ENCODE results near the gene SERF2.

Gene SERF2

DNA sequence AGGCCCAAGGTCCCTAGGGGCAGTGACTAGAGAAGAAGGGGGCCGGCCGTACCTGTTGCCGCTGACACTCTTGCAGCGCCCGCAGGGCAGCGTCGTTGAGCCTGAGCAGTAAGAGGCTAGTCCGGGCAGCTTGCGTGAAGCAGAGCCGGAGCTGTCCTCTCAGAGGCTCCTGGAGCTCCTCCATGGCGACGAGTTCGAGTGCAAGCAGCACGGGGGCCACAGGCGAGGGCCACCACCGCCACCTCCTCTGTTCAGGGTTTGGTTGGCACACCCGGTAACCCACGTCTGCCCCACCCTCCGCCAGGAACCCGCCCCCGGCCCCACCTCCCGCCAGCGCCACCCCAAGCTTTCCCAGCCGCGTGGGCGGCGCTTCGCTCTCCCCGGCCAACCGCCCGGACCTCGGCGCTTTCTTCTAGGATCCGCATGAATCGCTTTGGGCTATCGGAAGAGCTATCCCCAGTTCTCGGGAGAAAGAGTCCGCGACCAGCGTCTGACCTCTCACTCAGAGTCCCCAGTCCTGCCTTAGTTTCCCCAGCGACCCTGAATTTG is 15.3 kb upstream of the SERF2 start, which contains the start of gene ELL3:
ELL3 (minus strand) TSS at position 249 of the 549 bp plus-strand sequence; CDS start at position 184, 65 bp downstream.
- Mint-ChIP-seq H3K4me1 (ENCODE audit: low read depth) (peaks cover 20% of the 10 kb centered on the region), H3K4me3 (peak within 1 kb of the TSS; percentile 87), H3K36me3 (peaks cover 4% of the 10 kb centered on the region), H3K27me3 (no peaks in the 10 kb centered on the region), H3K9me3 (ENCODE audit: low read depth) (no peaks in the 10 kb centered on the region), H3K27ac (peak within 1 kb of the TSS; percentile 89)

DNA sequence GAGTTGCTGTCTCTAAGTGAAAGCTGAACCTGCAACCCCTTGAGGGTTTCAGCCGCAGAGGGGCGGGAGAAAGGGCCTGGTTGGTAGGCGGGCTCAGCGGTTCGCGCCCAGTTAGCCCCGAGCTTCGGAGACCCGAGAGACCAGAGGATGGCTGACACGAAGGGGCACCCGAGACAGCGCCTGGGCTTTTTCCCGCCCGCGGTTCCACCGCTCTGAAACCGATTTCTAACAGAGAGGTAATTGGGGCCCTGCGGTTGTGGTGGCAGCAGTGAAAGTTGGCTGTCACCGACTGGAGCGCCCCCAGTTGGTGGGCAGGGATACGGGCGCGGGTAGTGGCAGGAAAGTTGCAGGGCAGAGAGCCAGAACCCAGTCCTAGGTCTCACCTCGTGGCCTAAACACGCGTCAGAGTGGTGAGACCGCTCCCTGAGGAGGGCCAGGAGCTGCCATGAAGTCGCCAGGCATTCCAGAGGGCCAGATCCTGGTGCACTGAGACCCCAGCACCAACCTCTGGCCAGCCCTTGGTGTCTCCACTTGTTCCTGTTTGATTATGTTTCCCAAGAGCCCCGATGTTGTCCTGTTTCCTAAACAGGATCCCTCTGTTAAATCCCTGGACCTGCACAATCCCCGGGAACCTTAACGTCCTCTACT is 14.7 kb upstream of the SERF2 start:
- H3K4me1 Mint-ChIP-seq (ENCODE audit: low read depth) = peaks cover 20% of the 10 kb centered on the region
- H3K36me3 Mint-ChIP-seq = peaks cover 4% of the 10 kb centered on the region
- H3K27ac Mint-ChIP-seq = peak overlapping the region; percentile 89
- peak overlapping the region; percentile 87 for H3K4me3 Mint-ChIP-seq
- no peaks in the 10 kb centered on the region for H3K27me3 Mint-ChIP-seq
- no peaks in the 10 kb centered on the region for H3K9me3 Mint-ChIP-seq (ENCODE audit: low read depth)

- H3K27me3 Mint-ChIP-seq = no peaks in the 10 kb centered on the region
- peak overlapping the region; percentile 46 for H3K27ac Mint-ChIP-seq
- H3K4me3 Mint-ChIP-seq = no peak overlapping the region
- peaks cover 4% of the 10 kb centered on the region for H3K36me3 Mint-ChIP-seq
- H3K4me1 Mint-ChIP-seq (ENCODE audit: low read depth) = peaks cover 20% of the 10 kb centered on the region
- no peaks in the 10 kb centered on the region for H3K9me3 Mint-ChIP-seq (ENCODE audit: low read depth)
Measured at GRCh38 chr15:43779016-43779415, 13.1 kb upstream of the SERF2 start.

DNA sequence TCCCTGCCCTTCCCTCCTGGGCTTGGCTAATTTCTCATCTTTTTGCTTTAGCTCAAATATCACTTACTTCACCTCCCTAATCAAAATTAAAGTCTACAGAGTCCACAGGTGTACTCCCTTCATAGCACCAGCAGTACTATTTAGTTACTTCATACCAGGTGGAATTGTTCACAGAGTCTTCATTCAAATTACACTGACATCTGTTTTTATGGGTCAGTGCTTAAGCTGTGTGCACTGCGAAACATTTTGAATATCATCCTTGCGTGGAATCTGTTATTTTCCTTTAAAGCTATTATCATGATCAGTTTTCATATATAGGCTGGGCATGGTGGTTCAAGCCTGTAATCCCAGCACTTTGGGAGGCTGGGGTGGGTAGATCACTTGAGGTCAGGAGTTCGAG is 2.7 kb upstream of the SERF2 start:
- H3K27ac Mint-ChIP-seq = no peak overlapping the region
- no peaks in the 10 kb centered on the region for H3K9me3 Mint-ChIP-seq (ENCODE audit: low read depth)

GRCh38 chr15:43792761-43793476 is 799 bp downstream of the SERF2 start:
- H3K9me3 Mint-ChIP-seq (ENCODE audit: low read depth) = no peaks in the 10 kb centered on the region
- peaks cover 38% of the 10 kb centered on the region for H3K4me1 Mint-ChIP-seq (ENCODE audit: low read depth)
- peaks cover 12% of the 10 kb centered on the region for H3K36me3 Mint-ChIP-seq
- peak overlapping the region; percentile 93 for H3K4me3 Mint-ChIP-seq
- peak overlapping the region; percentile 94 for H3K27ac Mint-ChIP-seq
- H3K27me3 Mint-ChIP-seq = no peaks in the 10 kb centered on the region

More for the DNA sequence above, 2.7 kb upstream of the SERF2 start:
- Mint-ChIP-seq H3K4me3 (no peak overlapping the region), H3K4me1 (ENCODE audit: low read depth) (peaks cover 18% of the 10 kb centered on the region), H3K36me3 (peaks cover 8% of the 10 kb centered on the region), H3K27me3 (no peaks in the 10 kb centered on the region)

DNA sequence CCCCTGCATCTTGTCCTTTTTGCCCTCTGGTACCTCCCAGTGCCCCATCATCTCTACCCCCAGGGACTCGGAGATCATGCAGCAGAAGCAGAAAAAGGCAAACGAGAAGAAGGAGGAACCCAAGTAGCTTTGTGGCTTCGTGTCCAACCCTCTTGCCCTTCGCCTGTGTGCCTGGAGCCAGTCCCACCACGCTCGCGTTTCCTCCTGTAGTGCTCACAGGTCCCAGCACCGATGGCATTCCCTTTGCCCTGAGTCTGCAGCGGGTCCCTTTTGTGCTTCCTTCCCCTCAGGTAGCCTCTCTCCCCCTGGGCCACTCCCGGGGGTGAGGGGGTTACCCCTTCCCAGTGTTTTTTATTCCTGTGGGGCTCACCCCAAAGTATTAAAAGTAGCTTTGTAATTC is 1.5 kb downstream of the SERF2 start:
- no peaks in the 10 kb centered on the region for H3K27me3 Mint-ChIP-seq
- peak overlapping the region; percentile 94 for H3K27ac Mint-ChIP-seq
- H3K4me1 Mint-ChIP-seq (ENCODE audit: low read depth) = peaks cover 44% of the 10 kb centered on the region
- peak overlapping the region; percentile 93 for H3K4me3 Mint-ChIP-seq
- H3K36me3 Mint-ChIP-seq = peaks cover 14% of the 10 kb centered on the region
- H3K9me3 Mint-ChIP-seq (ENCODE audit: low read depth) = no peaks in the 10 kb centered on the region

DNA sequence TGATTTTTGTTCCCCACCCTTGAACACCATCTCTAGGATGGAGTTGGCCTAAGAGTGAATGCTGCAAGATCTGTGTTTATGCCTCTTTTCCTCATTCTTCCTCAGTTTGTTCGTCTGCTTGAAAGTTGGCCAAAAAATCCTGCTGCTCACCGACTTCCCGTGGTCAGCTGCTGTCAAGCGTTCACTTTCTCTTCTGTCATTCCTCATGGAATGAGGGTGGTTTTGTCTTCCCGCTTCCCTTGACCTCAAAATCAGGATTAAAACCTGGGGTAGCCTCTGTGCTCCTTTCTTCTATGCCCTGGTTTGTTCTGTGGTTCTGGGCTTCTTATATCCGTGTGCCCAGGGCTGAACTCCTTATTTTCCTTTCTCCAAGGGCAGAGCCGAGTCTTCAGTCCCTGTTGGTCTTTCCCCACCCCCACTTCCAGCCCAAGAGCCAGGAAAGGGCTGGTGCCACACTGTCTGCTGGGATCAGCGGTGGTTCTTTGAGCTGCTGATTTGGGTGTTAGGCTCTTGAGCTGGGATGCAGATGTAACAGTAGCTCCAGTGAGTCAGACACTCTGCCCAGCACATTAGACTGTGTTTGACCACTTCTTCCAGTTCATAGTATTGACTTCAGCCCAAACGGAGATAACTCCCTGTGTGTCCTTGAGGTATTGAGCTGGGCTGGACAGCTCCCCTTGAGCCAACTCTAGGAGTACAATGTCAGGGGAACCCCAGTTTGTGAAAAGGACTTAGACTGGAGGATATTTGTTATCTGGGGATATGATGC is 2.3 kb downstream of the SERF2 start:
- no peaks in the 10 kb centered on the region for H3K27me3 Mint-ChIP-seq
- peaks cover 11% of the 10 kb centered on the region for H3K36me3 Mint-ChIP-seq
- H3K4me3 Mint-ChIP-seq = peak overlapping the region; percentile 93
- no peaks in the 10 kb centered on the region for H3K9me3 Mint-ChIP-seq (ENCODE audit: low read depth)
- peaks cover 49% of the 10 kb centered on the region for H3K4me1 Mint-ChIP-seq (ENCODE audit: low read depth)
- peak overlapping the region; percentile 84 for H3K27ac Mint-ChIP-seq

GRCh38 chr15:43795197-43795596 is 3.1 kb downstream of the SERF2 start:
- H3K4me3 Mint-ChIP-seq = no peak overlapping the region
- H3K4me1 Mint-ChIP-seq (ENCODE audit: low read depth) = peaks cover 53% of the 10 kb centered on the region
- no peaks in the 10 kb centered on the region for H3K9me3 Mint-ChIP-seq (ENCODE audit: low read depth)
- H3K36me3 Mint-ChIP-seq = peaks cover 13% of the 10 kb centered on the region
- peak overlapping the region; percentile 81 for H3K27ac Mint-ChIP-seq
- no peaks in the 10 kb centered on the region for H3K27me3 Mint-ChIP-seq

- Mint-ChIP-seq H3K27ac (peak overlapping the region; percentile 81), H3K4me1 (ENCODE audit: low read depth) (peaks cover 57% of the 10 kb centered on the region), H3K4me3 (no peak overlapping the region), H3K9me3 (ENCODE audit: low read depth) (no peaks in the 10 kb centered on the region), H3K27me3 (no peaks in the 10 kb centered on the region), H3K36me3 (peaks cover 16% of the 10 kb centered on the region)
Measured at GRCh38 chr15:43795997-43796396, 3.9 kb downstream of the SERF2 start.

DNA sequence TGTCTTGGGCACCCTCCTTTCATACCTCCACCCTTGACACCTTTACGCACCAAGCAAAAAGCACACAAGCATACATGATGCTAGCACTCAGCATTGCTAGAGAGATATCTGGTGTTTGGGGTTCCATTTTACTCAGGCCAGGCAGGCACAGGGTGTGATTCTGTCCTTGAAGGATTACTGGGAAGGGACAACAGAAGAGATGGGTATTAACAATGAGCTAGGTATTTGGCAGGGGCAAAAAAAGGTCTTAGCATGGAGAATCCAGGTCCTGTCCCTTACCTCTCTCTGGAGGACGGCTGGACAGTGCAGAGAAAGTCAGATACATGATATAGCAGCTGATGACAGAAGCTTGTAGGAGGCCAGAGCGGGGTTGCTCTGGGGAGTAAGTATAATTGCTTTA is 4.4 kb downstream of the SERF2 start:
- H3K4me3 Mint-ChIP-seq = no peak overlapping the region
- H3K9me3 Mint-ChIP-seq (ENCODE audit: low read depth) = no peaks in the 10 kb centered on the region
- H3K36me3 Mint-ChIP-seq = peaks cover 16% of the 10 kb centered on the region
- peak overlapping the region; percentile 81 for H3K27ac Mint-ChIP-seq
- H3K27me3 Mint-ChIP-seq = no peaks in the 10 kb centered on the region
- peaks cover 61% of the 10 kb centered on the region for H3K4me1 Mint-ChIP-seq (ENCODE audit: low read depth)

GRCh38 chr15:43799209-43799944 is 7.3 kb downstream of the SERF2 start:
- Mint-ChIP-seq H3K27ac (peak overlapping the region; percentile 43), H3K9me3 (ENCODE audit: low read depth) (no peaks in the 10 kb centered on the region), H3K27me3 (no peaks in the 10 kb centered on the region), H3K36me3 (peaks cover 14% of the 10 kb centered on the region), H3K4me1 (ENCODE audit: low read depth) (peaks cover 49% of the 10 kb centered on the region), H3K4me3 (no peak overlapping the region)

DNA sequence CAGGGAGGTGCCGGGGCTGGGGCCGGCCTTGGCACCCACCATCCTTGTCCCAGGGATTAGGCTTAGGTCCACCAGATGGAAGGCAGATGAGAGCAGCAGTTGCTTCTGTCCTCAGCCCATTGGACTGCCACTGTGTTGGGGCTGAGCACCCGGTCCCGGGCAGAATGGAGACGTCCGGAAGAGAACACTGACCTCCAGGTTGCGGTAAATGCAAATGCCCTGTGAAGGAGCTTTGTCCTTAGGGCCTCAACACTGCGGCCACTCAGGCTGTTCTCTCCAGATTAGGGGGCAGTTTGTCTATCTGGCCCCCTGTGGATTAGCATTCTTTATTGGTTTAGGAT is 7.8 kb downstream of the SERF2 start, which contains the start of gene SERINC4:
SERINC4 (minus strand) TSS at position 276 of the 341 bp plus-strand sequence; CDS start at position 42, 234 bp downstream.
- no peaks in the 10 kb centered on the region for H3K27me3 Mint-ChIP-seq
- H3K36me3 Mint-ChIP-seq = peaks cover 12% of the 10 kb centered on the region
- H3K4me3 Mint-ChIP-seq = peak within 1 kb of the TSS; percentile 100

DNA sequence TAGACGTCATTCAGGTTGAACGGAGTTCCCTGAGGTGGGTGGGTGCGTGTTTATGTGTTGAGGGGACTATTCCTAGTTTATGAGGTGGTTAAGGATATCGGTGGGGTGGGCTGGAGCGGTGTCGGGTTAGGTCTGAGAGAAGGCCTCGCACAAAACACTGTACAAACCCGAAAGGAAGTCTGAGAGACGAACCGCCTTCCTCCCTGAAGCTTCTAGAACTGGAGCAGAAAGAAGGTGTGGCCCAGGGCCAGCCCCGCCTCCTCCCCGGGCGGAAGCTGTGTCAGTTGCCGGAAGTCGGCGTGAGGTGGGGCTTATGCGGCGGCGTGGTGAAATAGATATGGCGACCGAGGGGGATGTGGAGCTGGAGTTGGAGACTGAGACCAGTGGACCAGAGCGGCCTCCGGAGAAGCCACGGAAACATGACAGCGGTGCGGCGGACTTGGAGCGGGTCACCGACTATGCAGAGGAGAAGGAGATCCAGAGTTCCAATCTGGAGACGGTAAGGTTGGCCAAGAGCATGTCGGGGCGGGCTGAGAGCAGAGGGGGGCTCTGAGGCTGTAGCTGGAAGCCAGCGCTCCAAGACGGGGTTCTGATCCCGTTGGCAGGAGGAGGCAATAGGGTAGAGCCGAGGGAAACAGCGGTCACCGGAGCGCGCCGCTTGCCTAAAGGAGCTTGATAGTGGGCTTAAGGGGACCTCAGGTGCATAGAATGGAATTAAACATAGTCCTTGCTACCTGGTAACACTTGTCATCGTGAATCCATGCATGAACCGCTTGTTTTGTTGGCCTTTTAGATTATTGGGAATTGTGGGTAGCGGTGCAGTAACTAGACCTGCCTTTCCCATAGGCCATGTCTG is 8.4 kb downstream of the SERF2 start, which contains the start of gene HYPK:
HYPK (plus strand) TSS at position 314 of the 856 bp plus-strand sequence; CDS start at position 338, 24 bp downstream.
- H3K9me3 Mint-ChIP-seq (ENCODE audit: low read depth) = no peaks in the 10 kb centered on the region
- no peaks in the 10 kb centered on the region for H3K27me3 Mint-ChIP-seq
- peaks cover 38% of the 10 kb centered on the region for H3K4me1 Mint-ChIP-seq (ENCODE audit: low read depth)
- peak within 1 kb of the TSS; percentile 100 for H3K4me3 Mint-ChIP-seq
- peak within 1 kb of the TSS; percentile 100 for H3K27ac Mint-ChIP-seq
- H3K36me3 Mint-ChIP-seq = peaks cover 11% of the 10 kb centered on the region

More for the DNA sequence above, 7.8 kb downstream of the SERF2 start, which contains the start of gene SERINC4:
- Mint-ChIP-seq H3K9me3 (ENCODE audit: low read depth) (no peaks in the 10 kb centered on the region), H3K4me1 (ENCODE audit: low read depth) (peaks cover 44% of the 10 kb centered on the region), H3K27ac (peak within 1 kb of the TSS; percentile 100)

All from activated naive CD8-positive, alpha-beta T cell (primary cell).